GM12873 (cell line): ENCODE measurements around the gene PACC1.

Experiments
- TF ChIP-seq, protein P1 (sequence below): IDR thresholded peaks from 2 replicates; pipeline ENCODE4 v1.5.1; 2012; ENCODE audit warnings: low read depth, mild to moderate bottlenecking, moderate library complexity, low read length, control low read depth; ENCODE audit not compliant: insufficient read depth; ENCODE audit errors: missing control alignments

PACC1 gene

DNA sequence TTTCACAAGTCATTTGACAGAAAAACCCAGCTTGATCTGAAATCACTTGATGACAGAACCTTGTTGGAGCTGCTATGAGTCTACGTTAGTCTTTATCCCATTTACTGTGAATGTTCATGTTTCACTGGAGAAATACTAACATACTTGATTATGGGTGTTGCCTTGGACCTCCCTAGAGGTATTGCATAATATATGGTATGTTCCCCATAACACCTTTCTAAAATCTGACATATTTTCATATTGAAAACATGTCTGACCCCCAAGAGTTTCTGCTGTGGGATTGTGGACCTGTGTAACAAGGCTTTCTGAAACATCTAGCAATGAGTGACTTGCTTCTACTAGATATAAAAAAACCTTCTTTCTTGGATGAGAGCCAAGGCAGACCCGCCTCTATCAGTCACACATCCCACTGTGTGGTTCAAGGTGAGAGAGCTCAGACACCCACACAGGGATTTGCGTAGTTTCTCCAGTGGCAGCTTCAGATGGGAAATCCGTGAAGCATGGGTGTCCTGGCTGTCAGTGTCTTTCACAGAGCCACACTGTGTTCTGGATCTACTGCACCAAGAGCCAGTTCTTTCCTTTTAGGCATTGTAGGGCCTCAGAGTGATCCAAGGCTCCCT is 22.6 kb upstream of the PACC1 start:
- TF ChIP-seq, protein P1, sequence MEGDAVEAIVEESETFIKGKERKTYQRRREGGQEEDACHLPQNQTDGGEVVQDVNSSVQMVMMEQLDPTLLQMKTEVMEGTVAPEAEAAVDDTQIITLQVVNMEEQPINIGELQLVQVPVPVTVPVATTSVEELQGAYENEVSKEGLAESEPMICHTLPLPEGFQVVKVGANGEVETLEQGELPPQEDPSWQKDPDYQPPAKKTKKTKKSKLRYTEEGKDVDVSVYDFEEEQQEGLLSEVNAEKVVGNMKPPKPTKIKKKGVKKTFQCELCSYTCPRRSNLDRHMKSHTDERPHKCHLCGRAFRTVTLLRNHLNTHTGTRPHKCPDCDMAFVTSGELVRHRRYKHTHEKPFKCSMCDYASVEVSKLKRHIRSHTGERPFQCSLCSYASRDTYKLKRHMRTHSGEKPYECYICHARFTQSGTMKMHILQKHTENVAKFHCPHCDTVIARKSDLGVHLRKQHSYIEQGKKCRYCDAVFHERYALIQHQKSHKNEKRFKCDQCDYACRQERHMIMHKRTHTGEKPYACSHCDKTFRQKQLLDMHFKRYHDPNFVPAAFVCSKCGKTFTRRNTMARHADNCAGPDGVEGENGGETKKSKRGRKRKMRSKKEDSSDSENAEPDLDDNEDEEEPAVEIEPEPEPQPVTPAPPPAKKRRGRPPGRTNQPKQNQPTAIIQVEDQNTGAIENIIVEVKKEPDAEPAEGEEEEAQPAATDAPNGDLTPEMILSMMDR = no peak

DNA sequence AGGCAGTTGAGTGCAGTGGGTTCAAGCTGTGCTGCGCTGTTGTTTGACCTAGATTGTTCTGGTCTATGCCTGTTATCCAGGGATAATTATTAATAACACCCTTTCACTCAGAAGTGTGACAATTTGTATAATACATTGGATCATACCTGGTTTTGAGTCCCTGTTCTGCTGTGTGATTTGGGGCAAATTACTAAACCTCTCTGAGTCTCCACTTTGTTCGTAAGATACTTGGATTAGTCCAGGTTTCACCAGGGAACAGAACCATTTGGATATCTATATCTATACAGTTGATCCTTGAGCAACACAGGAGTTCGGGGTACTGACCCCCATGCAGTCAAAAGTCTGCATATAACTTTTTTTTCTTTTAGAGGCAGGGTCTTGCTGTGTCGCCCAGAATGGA is 20.3 kb upstream of the PACC1 start:
- TF ChIP-seq, protein P1 = no peak

DNA sequence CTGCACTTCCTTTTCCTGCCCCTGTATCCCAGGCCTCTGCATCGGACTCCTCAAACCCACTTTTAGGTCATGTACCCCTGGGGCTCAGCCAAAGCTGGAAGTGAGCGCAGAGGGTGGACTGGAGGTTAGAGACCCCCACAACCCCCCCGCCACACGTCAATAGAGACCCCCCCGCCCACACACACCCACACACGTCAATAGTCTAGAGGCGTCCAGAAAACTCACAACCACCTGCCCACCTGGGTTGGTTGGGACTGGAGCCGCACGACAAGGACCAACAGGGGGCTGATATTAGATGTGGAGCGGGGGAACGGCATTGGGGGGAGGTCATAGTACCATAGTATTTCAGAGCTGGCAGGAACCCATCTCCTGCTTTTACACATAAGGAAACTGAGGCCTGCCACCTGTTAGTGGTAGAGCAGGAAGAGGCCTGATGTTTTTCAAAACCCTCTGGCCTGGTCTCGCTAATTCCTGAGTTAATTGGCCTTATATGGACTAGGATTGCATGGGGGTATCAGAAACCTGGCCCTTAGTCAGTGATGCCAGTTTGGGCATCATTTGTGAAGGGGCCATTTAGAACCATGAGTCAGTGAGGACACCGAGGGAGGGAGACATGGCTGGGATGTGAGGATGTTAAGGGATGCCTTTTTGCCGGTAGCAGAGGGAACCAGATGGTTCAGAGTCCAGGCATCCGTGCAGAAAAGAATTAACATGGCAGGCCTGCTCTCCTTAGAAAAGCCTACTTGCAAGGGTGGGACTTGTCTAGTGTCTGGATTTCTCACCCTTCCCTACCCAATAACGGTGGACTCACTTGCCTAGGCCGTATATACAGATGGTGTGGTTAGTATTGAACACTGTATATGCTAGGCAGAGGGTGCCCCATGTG is 19.1 kb upstream of the PACC1 start:
- TF ChIP-seq, protein P1 = no peak

DNA sequence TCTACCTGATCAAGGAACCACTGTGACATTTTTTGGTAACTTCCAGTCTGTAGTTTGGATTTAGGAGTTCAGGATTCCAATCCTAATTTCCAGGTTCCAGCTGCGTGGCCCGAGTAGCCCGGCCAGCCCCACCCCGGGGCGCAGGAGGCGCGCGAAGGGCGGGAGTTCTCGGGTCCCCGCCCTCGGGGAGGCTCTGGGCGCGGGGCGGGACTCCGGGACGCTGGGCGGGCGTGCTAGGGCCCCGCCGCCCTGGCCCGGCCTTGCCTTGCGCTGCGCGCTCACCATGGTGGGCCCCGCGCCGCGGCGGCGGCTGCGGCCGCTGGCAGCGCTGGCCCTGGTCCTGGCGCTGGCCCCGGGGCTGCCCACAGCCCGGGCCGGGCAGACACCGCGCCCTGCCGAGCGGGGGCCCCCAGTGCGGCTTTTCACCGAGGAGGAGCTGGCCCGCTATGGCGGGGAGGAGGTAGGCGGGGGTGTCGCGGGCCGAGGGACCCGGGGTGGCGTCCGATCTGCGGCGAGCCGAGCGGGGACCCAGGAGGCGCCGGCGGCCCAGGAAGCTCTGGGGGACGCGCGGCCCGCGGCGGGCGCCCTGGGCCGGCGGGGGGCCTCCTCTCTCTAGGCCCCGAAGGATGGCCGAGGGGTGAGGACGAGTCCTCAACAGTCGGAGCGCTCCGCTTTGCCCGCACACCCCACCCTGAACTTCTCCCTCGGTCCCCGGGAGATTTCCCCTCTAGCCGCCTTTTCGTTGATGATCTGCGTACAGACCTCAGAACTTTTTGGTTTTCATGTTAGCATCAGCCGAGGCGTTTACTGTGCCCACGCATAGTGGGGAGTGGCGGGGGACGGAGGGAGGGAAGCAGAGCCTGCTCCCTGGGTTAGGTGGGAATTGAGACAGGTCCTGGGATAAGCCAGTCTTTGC is 18.2 kb upstream of the PACC1 start, which contains the start of gene NENF:
NENF (plus strand) TSS at position 260 of the 916 bp plus-strand sequence; CDS start at position 284, 24 bp downstream.
- TF ChIP-seq, protein P1 = no peak

DNA sequence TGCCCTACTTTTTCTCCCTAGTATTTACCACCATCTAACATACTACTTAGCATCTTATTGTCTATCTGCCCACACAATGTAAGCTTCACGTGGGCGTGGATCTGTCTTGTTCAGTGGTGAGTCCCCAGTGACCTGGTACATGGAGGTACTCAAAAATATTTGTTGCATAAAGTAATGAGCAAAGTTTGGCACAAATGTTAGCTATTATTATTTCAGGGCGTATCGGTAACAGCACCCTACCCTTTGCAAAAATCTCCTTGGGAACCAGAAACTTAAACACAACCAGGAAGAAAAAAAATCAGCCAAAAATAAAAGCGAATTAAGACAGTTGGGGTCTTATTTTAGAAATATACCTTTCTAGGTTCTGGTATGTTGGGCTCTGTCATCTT is 17.6 kb upstream of the PACC1 start:
- TF ChIP-seq, protein P1 = no peak

DNA sequence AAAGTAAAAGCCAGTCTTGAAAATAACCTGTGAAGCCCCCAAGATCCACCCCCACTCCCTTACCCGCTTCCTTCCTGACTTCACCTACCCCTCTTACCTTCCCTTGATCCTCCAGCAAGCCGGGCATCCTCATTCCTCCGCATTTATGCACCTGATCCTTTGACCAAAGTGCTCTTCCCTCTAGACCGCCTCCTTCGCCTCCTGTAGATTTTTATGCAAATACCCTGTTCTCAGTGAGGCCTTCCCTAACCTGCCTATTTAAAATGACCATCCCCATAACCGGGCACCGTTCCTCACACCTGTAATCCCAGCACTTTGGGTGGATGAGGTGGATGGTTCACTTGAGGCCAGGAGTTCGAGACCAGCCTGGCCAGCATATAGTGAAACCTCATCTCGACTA is 17.0 kb upstream of the PACC1 start:
- TF ChIP-seq, protein P1 = no peak

DNA sequence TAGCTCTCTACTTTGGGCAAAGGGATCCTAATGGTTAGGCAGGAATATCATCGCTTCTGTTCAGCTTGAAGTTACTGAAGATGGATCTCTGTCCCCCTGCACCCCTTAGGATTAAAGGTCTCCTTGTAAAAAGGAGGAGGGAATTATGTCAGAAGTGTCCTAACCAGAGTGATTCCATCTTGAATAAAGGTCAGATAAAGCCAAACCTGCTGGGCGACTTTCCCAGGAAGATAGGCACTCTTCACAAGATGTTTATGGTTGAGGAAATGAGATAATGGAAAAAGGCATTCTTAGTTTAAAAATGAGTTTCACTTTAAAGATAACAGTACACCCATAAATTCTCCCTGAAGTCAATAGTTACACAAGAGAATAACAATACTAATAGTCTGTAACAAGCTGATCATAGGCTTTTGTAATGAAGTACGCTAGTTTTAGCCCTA is 16.3 kb upstream of the PACC1 start:
- TF ChIP-seq, protein P1 = no peak
